Measurements from ENCODE around the gene CDC25B. TPM values are rescaled to one million over a fixed set of nuclear protein-coding genes. Genes with fewer than 3 reads are reported as not detected.

Gene CDC25B
- total and polyA plus RNA-seq, 2 of the 13 experiments (the other 11 are each of a cell fraction or from before 2014, with no cell fraction given) = 14.5 to 19.4 TPM

GRCh38 chr20:3820901-3821727 lies 25.0 kb downstream of the CDC25B start (continued):
- TF ChIP-seq BORCS8-MEF2B (CRISPR knock-in tag; IDR thresholded peaks at IDR 0.05) = no peak
- TF ChIP-seq NFYC (CRISPR knock-in tag; IDR thresholded peaks at IDR 0.05) = no peak
- peak; percentile 17 for TF ChIP-seq DBP (CRISPR knock-in tag; IDR thresholded peaks at IDR 0.05; ENCODE audit: not compliant biosample characterization)
- TF ChIP-seq KLF12 (CRISPR knock-in tag; IDR thresholded peaks at IDR 0.05; ENCODE audit: borderline replicate concordance) = no peak
- TF ChIP-seq, protein P1, sequence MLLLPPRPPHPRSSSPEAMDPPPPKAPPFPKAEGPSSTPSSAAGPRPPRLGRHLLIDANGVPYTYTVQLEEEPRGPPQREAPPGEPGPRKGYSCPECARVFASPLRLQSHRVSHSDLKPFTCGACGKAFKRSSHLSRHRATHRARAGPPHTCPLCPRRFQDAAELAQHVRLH (CRISPR knock-in tag; IDR thresholded peaks at IDR 0.05; ENCODE audit: borderline replicate concordance, low read depth) = 0 out of 2 replicates have a peak, but pooled peaks have one; percentile 43
- peak; percentile 86 for TF ChIP-seq DNMT3B (CRISPR knock-in tag; conservative IDR thresholded peaks at IDR 0.05)
- TF ChIP-seq YEATS4 (CRISPR knock-in tag; IDR thresholded peaks at IDR 0.05; ENCODE audit: borderline replicate concordance) = no peak
- peak; percentile 74 for TF ChIP-seq ZNF670 (CRISPR knock-in tag; IDR thresholded peaks at IDR 0.05; ENCODE audit: borderline replicate concordance)
- TF ChIP-seq ZNF556 (CRISPR knock-in tag; IDR thresholded peaks at IDR 0.05; ENCODE audit: borderline replicate concordance) = no peak
- no peak for TF ChIP-seq USF2 (IDR thresholded peaks at IDR 0.05; ENCODE audit: low read depth, low read length)
- TF ChIP-seq USF2 (CRISPR knock-in tag; IDR thresholded peaks at IDR 0.05; ENCODE audit: borderline replicate concordance) = no peak; the same call in 1 of the 2 replicates
- TF ChIP-seq ZNF280B (CRISPR knock-in tag; IDR thresholded peaks at IDR 0.05; ENCODE audit: borderline replicate concordance) = no peak
- TF ChIP-seq KAT2B (IDR thresholded peaks at IDR 0.05; ENCODE audit: borderline replicate concordance, low read depth, low read length) = no peak
- TF ChIP-seq PCBP2 (optimal IDR thresholded peaks at IDR 0.05; ENCODE audit: low read depth, low read length, poor library complexity, severe bottlenecking) = no peak
- no peak for TF ChIP-seq ZNF674 (CRISPR knock-in tag; IDR thresholded peaks at IDR 0.05; ENCODE audit: low read depth)
- TF ChIP-seq SALL1 (CRISPR knock-in tag; IDR thresholded peaks at IDR 0.05) = no peak
- no peak for TF ChIP-seq ZNF296 (CRISPR knock-in tag; conservative IDR thresholded peaks at IDR 0.05)
- TF ChIP-seq ZNF335 (CRISPR knock-in tag; IDR thresholded peaks at IDR 0.05) = no peak
- no peak for TF ChIP-seq KLF13 (CRISPR knock-in tag; IDR thresholded peaks at IDR 0.05)
- TF ChIP-seq ZNF138 (CRISPR knock-in tag; IDR thresholded peaks at IDR 0.05; ENCODE audit: low read depth) = no peak
- TF ChIP-seq FOXA1 (IDR thresholded peaks at IDR 0.05) = no peak
- TF ChIP-seq FOXA1 (CRISPR knock-in tag; IDR thresholded peaks at IDR 0.05) = no peak
- TF ChIP-seq NAIF1 (CRISPR knock-in tag; IDR thresholded peaks at IDR 0.05; ENCODE audit: borderline replicate concordance) = 0 out of 2 replicates have a peak, but pooled peaks have one; percentile 16
- no peak for TF ChIP-seq PLRG1 (conservative IDR thresholded peaks at IDR 0.05)
- TF ChIP-seq, protein P2, sequence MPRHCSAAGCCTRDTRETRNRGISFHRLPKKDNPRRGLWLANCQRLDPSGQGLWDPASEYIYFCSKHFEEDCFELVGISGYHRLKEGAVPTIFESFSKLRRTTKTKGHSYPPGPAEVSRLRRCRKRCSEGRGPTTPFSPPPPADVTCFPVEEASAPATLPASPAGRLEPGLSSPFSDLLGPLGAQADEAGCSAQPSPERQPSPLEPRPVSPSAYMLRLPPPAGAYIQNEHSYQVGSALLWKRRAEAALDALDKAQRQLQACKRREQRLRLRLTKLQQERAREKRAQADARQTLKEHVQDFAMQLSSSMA (CRISPR knock-in tag; IDR thresholded peaks at IDR 0.05) = no peak; the same call in 1 of the 2 replicates
- TF ChIP-seq ZNF720 (CRISPR knock-in tag; IDR thresholded peaks at IDR 0.05) = no peak

All from HepG2 (cell line).